ENCODE results near the gene COPG1.
A peak's percentile ranks its signal among the peaks of the same experiment; 100 is the strongest.

COPG1 gene

DNA sequence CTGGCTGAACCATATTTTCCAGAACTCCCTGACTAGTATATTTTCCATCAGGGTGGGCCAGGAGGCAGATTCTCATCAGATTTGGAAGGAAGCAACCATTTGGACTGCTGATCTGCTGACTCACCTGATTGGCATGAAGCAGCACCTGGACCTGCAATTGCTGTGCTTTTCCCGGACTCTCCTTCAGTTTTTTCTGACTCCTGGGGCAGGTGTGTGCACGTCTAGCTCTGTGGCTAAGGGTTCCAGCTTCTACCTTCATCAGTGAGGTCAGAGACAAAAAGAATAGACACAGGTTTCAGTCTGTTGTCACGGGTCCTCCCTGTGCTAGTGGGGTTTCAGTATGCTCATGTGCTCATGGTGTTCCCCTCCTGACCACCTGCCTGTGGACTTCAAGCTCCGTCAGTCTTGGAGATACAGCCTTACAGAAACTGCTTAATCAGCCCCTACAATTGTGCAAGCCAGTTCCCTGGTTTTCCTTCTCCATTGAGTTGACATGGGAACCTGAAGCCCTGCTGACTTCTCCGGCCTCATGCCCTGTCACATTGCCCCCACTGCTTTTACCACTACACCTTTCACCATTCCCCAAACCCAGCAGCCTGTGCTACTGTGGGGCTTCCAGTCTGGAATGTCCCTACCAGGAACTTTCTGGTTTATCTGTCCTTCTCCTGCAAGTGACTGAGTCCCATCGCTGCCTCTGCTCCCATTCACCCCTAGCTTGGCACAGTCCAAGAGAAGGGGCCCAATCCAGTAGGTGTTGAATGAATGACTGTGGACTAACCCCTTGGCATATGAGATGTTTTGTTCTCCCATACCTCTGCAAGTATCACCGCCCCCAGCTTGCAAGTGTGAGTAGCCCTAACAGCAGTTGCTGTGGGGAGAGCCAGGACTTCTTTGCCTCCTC lies 61.0 kb downstream of the COPG1 start:
- Histone ChIP-seq H3K4me1 (ENCODE audit: insufficient read depth, low read length) (peaks cover 13% of the 10 kb centered on the region; the same call in 1 of the 2 replicates), H3K9me3 (ENCODE audit: control insufficient read depth, insufficient read depth, low read length) (no peaks in the 10 kb centered on the region), H3K36me3 (ENCODE audit: insufficient read depth, low read length) (no peaks in the 10 kb centered on the region), H3K9ac (ENCODE audit: low read depth, low read length) (no peak overlapping the region)

DNA sequence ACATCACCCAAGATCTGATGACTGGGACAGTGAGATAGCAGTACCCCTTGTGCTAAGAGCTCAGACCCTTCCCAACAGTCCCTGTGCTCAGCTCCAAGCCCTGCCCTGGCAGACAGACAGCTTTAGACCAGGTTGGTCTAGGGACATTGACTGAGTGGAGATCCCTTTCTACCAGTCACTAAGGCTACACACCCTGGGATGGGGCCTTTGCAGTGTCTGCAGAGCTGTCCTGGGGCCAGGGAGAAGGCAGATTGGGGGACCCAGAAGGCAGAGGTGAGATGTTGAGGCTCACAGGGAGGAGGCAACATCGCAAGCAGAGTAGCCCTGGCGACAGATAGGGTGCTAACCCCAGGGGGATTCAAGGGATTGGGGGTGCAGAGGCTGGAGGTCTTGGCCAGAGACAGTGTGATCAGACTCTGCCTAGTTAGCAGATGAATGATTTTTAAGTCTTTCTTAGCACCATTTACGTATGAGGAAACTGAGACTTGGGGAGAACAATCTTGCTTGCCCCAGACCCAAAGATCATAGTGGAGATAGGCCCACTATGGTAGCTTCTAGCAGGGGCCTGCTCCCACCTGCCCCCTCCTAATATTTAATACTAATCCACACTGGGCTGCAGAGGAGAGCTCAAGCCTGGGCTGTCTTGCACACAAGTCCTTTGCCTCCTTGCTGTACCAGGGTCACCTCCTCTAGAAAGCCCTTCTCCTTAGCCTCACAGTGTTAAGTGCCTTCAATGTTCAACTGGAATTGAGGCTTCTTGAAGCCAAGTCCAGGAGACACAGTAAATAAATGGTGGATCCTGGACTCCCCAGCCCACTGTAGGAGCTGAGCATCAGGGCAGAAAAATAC lies 61.9 kb downstream of the COPG1 start:
- Histone ChIP-seq H3K9ac (ENCODE audit: low read depth, low read length) (no peak overlapping the region), H3K9me3 (ENCODE audit: control insufficient read depth, insufficient read depth, low read length) (no peaks in the 10 kb centered on the region), H3K4me1 (ENCODE audit: insufficient read depth, low read length) (peaks cover 9% of the 10 kb centered on the region; the same call in 1 of the 2 replicates), H3K36me3 (ENCODE audit: insufficient read depth, low read length) (no peaks in the 10 kb centered on the region)

DNA sequence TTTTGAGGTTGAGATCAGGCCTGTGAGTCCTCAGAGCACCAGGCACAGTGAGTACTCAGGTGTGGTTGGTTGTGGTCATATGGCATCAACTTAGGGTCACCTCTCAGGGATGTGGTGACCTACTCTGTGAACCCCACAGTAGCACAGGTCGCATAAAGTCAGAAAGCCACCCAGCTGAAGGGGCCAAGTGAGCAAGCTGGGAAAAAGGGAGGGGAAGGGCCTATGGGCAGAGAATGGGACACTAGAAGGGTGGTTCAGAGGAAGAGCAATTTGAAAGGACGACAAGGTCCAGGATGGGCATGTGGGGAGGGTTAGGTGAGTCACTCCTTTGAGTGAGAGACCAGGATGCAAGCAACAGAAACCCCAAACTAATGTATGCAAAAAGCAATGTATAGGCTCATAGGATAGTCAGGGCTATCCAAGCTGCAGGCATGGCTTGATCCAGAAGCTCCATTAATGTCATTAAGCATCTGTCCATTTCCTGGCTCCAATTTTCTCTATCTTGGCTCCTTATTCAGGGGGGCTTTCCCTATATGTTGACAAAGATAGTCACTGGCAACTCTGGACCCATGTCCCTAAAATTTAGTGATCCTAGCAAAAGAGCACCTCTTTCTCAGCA lies 62.7 kb downstream of the COPG1 start:
- Histone ChIP-seq H3K9ac (ENCODE audit: low read depth, low read length) (no peak overlapping the region), H3K9me3 (ENCODE audit: control insufficient read depth, insufficient read depth, low read length) (no peaks in the 10 kb centered on the region), H3K36me3 (ENCODE audit: insufficient read depth, low read length) (no peaks in the 10 kb centered on the region), H3K4me1 (ENCODE audit: insufficient read depth, low read length) (peaks cover 8% of the 10 kb centered on the region; the same call in 1 of the 2 replicates)

DNA sequence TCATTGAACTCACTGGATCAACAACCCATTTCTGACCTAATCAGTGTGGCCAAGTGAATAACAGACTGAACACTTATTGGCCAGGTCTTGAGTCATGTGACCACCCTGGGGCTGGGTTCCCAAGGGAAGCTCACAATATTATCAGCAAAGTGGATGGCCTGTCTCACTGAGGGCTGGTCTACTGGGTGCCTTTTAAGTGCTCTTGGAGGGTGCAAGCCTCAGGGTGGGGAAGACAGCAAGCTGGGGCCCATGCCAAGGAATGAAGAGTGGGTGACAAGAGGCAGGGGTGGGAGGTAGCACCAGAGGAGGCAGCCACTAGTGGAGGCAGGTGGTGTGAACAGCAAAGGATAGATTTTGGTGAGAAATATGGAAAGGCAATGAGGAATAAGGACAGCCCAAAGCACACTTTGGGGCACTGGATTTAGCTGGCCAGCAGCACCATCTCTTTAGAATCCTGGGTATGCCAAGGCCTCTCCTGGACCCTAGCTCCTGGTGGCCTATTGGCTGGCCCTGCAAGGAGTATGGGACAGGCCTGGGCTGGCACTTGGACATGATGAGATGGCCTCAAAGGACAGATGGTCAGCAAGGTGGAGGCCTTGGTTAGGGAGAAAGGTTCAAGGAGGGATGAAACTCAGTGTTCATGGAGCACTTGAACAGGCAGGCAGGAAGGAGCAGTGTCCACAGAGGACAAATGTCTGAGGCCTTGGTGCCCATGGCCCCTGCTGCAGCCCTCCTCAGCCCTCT lies 63.4 kb downstream of the COPG1 start:
- Histone ChIP-seq H3K9me3 (ENCODE audit: control insufficient read depth, insufficient read depth, low read length) (no peaks in the 10 kb centered on the region), H3K36me3 (ENCODE audit: insufficient read depth, low read length) (no peaks in the 10 kb centered on the region), H3K9ac (ENCODE audit: low read depth, low read length) (no peak overlapping the region), H3K4me1 (ENCODE audit: insufficient read depth, low read length) (peaks cover 8% of the 10 kb centered on the region; the same call in 1 of the 2 replicates)

DNA sequence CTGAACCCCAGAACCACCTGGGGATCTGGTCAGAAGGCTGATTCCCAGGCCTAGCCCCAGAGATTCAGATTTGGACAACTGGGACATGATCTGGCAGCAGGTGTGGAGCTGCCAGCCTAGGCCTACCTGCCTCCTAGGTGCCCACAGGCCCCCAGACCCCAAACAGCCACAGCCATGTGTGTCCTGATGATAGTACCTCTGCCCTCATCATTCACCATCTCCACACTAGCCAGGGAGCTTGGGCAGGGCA lies 63.9 kb downstream of the COPG1 start:
- Histone ChIP-seq H3K9ac (ENCODE audit: low read depth, low read length) (no peak overlapping the region), H3K36me3 (ENCODE audit: insufficient read depth, low read length) (no peaks in the 10 kb centered on the region), H3K9me3 (ENCODE audit: control insufficient read depth, insufficient read depth, low read length) (no peaks in the 10 kb centered on the region), H3K4me1 (ENCODE audit: insufficient read depth, low read length) (peaks cover 8% of the 10 kb centered on the region; the same call in 1 of the 2 replicates)

DNA sequence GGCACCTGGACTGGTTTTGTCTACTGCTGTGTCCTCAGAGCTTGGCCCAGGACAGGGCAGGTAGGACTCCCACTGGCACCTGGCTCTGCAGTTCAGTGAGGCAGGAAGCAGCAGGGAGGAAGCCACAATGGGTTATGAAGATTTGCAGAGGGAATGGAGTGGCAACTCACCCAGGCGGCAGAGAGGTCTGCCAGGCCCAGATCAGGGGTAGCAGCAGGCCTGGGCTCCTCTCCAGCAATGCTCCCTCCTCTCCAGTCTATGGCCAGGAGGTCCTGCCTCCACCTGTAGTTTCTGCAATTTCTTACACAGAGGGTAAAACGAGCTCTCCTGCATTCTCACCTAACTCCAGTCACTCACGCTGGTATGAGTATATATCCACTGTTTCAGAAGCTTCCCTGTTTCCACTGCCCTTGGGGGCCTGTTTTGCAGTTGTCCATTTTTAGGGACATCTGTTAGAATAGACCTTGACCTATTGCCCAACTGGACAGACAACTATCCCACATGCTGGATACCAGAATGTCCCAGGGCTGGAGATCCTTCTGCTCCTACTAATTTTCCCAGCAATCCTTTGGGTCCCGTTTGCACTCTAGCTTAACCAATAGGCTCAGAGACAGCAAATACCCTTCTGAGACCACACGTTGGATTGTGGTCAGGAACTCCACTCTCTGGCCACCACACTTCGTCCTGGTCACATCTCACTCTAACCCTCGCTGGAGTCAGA lies 64.4 kb downstream of the COPG1 start:
- peaks cover 8% of the 10 kb centered on the region; the same call in 1 of the 2 replicates for H3K4me1 ChIP-seq (ENCODE audit: insufficient read depth, low read length)
- no peaks in the 10 kb centered on the region for H3K36me3 ChIP-seq (ENCODE audit: insufficient read depth, low read length)
- H3K9ac ChIP-seq (ENCODE audit: low read depth, low read length) = peak overlapping the region; percentile 91; the same call in 1 of the 2 replicates

DNA sequence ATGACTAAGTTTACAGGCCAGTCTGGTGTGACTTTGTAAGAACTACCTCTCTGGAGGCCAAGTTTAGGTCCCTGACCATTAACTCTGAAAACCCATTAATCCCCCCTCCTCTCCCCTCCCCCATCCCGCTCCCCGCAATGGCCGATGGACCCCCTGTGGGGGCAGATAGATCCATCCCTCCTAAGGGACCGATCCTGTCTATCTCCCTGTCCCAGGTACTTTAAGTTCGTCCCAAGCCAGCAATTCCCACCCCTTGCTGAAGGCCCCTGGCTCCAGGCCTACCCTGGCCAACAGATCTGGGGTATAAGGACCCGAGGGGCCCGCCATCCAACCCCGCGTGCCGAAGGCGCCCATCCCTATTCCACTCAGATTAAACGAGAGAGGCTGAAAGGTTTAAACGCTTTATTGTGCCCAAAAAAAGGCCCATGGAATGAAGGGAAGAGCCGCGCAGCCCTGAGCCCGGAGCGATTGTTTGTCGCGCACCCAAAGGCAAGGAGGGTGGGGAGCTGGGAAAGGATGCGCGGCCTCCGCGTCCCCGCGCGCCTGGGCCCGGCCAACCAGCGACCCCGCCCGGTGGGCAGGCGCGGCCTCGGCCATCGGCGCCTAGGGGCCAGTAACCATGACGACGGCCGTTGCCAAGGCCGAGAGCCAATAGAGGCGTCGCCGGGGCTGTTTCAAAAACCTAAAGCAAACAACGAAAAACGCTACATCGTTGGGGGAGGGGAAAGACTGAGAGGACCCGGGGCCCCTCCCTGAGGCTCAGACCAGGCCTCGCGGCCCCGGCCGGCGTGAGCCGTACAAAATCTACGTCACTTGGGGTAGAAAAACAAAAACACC lies 65.2 kb downstream of the COPG1 start:
- H3K4me1 ChIP-seq (ENCODE audit: insufficient read depth, low read length) = peaks cover 8% of the 10 kb centered on the region; the same call in 1 of the 2 replicates
- peak overlapping the region; percentile 91 for H3K9ac ChIP-seq (ENCODE audit: low read depth, low read length)
- H3K9me3 ChIP-seq (ENCODE audit: control insufficient read depth, insufficient read depth, low read length) = no peaks in the 10 kb centered on the region
- no peaks in the 10 kb centered on the region for H3K36me3 ChIP-seq (ENCODE audit: insufficient read depth, low read length)

More for the DNA sequence above, 64.4 kb downstream of the COPG1 start:
- no peaks in the 10 kb centered on the region for H3K9me3 ChIP-seq (ENCODE audit: control insufficient read depth, insufficient read depth, low read length)

DNA sequence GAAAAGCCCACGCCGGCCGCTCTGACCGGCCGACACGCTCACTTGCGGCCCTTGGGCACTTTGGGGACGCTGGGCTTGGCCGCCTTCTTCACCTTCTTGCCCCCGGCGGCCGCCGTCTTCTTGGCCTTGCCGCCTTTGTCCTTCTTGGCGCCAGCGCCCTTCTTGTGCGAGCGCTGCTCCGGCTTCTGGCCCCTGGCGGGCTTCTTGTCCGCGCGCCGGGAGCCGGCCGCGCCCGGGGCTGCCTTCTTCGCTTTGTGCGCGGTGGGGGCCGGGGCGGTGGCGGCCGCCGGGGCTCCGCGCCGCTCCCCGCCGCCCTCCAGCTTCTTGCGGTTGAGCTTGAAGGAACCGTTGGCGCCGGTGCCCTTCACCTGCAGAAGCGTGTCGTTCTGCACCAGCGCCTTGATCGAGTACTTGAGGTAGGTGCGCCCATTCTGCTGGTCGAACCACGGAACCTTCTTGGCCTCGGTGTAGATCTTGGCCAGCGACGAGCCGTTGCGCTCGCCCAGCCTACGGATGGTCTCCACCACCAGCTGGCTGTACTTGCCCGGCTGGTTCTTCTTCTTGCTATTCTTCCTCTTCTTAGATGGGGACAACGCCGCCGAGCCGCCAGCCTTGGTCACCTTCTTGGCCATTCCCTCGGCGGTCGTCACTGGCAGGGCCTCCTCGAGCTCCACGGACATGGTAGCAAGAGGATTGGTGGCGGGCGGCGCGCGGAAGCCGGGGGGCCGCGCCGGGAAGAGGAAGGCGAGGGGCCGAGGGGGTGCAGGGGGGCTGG lies 66.0 kb downstream of the COPG1 start:
- H3K36me3 ChIP-seq (ENCODE audit: insufficient read depth, low read length) = no peaks in the 10 kb centered on the region
- H3K9ac ChIP-seq (ENCODE audit: low read depth, low read length) = peak overlapping the region; percentile 91
- H3K9me3 ChIP-seq (ENCODE audit: control insufficient read depth, insufficient read depth, low read length) = no peaks in the 10 kb centered on the region
- H3K4me1 ChIP-seq (ENCODE audit: insufficient read depth, low read length) = 0 out of 2 replicates have a peak, but pooled peaks cover under 1% of the 10 kb centered on the region

GRCh38 chr3:129315998-129316247 lies 66.5 kb downstream of the COPG1 start:
- Histone ChIP-seq H3K36me3 (ENCODE audit: insufficient read depth, low read length) (no peaks in the 10 kb centered on the region), H3K9ac (ENCODE audit: low read depth, low read length) (peak overlapping the region; percentile 90), H3K9me3 (ENCODE audit: control insufficient read depth, insufficient read depth, low read length) (no peaks in the 10 kb centered on the region), H3K4me1 (ENCODE audit: insufficient read depth, low read length) (no peaks in the 10 kb centered on the region)

DNA sequence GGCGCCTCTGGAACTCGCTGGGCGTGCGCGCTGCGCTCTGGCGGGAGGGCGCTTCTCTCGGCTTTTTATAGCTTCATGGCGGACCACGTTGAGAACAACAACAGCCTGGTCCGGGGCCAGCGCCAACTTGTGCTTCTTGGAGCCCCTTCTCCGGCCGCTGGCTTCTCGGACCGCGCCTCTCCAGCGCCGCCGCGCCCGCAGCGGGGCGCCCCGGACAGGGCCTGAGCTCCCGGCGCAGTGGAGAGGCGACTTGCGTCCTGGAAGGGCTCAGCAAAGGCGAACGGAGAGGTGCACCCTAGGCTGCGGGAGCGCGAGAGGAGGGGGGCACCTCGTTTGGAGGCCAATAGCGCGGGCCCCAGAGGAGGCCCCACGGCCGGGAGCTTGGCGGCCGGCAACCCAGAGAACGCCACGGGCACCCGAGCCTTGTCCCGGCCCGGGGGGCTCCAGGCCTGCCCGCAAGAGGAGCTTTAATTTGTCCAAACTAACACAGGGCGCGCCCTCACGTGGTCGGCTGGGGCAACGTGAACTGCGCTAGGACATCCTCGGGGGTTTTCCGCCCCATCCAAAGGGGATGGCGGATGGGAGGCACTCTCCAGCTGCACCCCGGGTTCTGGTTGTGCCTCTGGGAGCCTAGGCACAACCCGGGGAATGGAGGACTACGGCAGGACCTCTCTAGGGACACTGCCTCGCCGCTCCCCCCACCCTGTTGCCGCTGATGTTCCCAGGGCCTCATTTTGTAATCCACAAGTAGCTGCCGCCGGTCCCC lies 67.0 kb downstream of the COPG1 start:
- H3K36me3 ChIP-seq (ENCODE audit: insufficient read depth, low read length) = no peaks in the 10 kb centered on the region
- peak overlapping the region; percentile 90 for H3K9ac ChIP-seq (ENCODE audit: low read depth, low read length)
- no peaks in the 10 kb centered on the region for H3K4me1 ChIP-seq (ENCODE audit: insufficient read depth, low read length)
- H3K9me3 ChIP-seq (ENCODE audit: control insufficient read depth, insufficient read depth, low read length) = no peaks in the 10 kb centered on the region

DNA sequence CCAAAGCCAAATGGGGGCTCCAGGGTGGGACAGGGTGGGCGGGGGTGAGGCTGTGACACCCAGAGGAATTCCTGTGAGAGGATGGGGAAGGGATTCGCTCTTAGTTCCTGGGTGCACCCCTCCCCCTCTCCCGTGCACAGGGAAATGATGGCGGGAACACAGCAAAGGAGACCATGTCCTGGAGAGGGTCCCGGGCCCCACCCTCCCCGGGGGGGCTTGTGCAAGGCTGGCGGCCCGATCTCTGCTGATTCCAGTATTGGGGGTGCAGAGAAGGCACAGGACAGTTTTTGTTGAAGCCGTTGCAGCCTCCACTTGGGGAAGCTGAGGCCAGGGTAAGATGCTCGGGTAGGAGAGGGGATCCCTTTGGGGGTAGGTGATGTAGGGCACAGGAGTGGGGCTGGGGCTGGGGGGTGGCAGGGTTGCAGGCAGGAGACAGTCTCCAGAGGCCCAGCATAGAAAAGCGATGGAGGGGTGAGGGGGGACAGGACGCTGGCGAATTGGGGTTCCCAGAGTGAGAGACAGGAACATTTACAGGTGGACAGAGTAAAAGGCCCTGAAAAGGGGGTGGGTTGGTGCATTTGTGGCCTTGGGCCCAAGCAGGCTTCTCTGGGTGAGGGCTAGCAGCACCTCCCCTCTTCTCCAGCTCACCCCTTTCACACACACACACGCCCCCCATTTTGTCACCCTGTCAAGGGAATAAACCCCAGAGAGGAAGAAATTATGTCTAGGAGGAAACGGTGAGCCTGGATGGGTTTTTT lies 67.8 kb downstream of the COPG1 start:
- no peaks in the 10 kb centered on the region for H3K4me1 ChIP-seq (ENCODE audit: insufficient read depth, low read length)
- no peaks in the 10 kb centered on the region for H3K9me3 ChIP-seq (ENCODE audit: control insufficient read depth, insufficient read depth, low read length)
- peak overlapping the region; percentile 90; the same call in 1 of the 2 replicates for H3K9ac ChIP-seq (ENCODE audit: low read depth, low read length)
- H3K36me3 ChIP-seq (ENCODE audit: insufficient read depth, low read length) = no peaks in the 10 kb centered on the region

Data from ES-I3 (cell line).